ENCODE measurements around the gene TLE1.

TLE1 gene

GRCh38 chr9:81573415-81574321 lies 115.7 kb downstream of the TLE1 start:
- no peak for DNase-seq (ENCODE audit: low read depth)

GRCh38 chr9:81570083-81570482 lies 119.3 kb downstream of the TLE1 start:
- DNase-seq (ENCODE audit: low read depth), result no peak

- DNase-seq (ENCODE audit: low read depth), result no peak
These were observed 123.2 kb downstream of the TLE1 start for GRCh38 chr9:81566074-81566698.

GRCh38 chr9:81565609-81566008 lies 123.7 kb downstream of the TLE1 start:
- DNase-seq (ENCODE audit: low read depth), result no peak

- no peak for DNase-seq (ENCODE audit: low read depth)
These were observed 124.2 kb downstream of the TLE1 start for GRCh38 chr9:81565144-81565543.

GRCh38 chr9:81564632-81565031 lies 124.7 kb downstream of the TLE1 start:
- DNase-seq (ENCODE audit: low read depth), result no peak

- DNase-seq (ENCODE audit: low read depth), result no peak
These were observed 125.6 kb downstream of the TLE1 start for GRCh38 chr9:81563739-81564138.

GRCh38 chr9:81563020-81563407 lies 126.3 kb downstream of the TLE1 start:
- DNase-seq (ENCODE audit: low read depth), result no peak

- DNase-seq (ENCODE audit: low read depth), result no peak
These were observed 126.9 kb downstream of the TLE1 start for GRCh38 chr9:81562231-81563019.

GRCh38 chr9:81560851-81561732 lies 128.3 kb downstream of the TLE1 start:
- no peak for DNase-seq (ENCODE audit: low read depth)

- DNase-seq (ENCODE audit: low read depth), result no peak
These were observed 129.6 kb downstream of the TLE1 start for GRCh38 chr9:81559709-81560108.

- no peak for DNase-seq (ENCODE audit: low read depth)
These were observed 130.2 kb downstream of the TLE1 start for GRCh38 chr9:81559197-81559596.

GRCh38 chr9:81558091-81558830 lies 131.1 kb downstream of the TLE1 start:
- no peak for DNase-seq (ENCODE audit: low read depth)

- no peak for DNase-seq (ENCODE audit: low read depth)
These were observed 131.8 kb downstream of the TLE1 start for GRCh38 chr9:81557452-81558090.

GRCh38 chr9:81556923-81557322 lies 132.4 kb downstream of the TLE1 start:
- DNase-seq (ENCODE audit: low read depth), result no peak

GRCh38 chr9:81552581-81552991 lies 136.8 kb downstream of the TLE1 start:
- DNase-seq (ENCODE audit: low read depth), result no peak

GRCh38 chr9:81550207-81550583 lies 139.2 kb downstream of the TLE1 start:
- DNase-seq (ENCODE audit: low read depth), result no peak

- no peak for DNase-seq (ENCODE audit: low read depth)
These were observed 139.7 kb downstream of the TLE1 start for GRCh38 chr9:81549500-81550206.

GRCh38 chr9:81548911-81549310 lies 140.4 kb downstream of the TLE1 start:
- no peak for DNase-seq (ENCODE audit: low read depth)

- DNase-seq (ENCODE audit: low read depth), result no peak
These were observed 142.9 kb downstream of the TLE1 start for GRCh38 chr9:81546489-81546888.

Measured in activated T-cell treated with anti-CD3 and anti-CD28 coated beads for 48 hours (primary cell).